DND-41 (cell line): ENCODE measurements around the gene ADK.

Experiments
- CTCF ChIP-seq: IDR thresholded peaks from 2 replicates; pipeline ENCODE4 v1.5.1; 2012; ENCODE audit warnings: borderline replicate concordance, low read length, moderate library complexity, mild to moderate bottlenecking; ENCODE audit not compliant: poor library complexity, severe bottlenecking; ENCODE audit errors: extremely low read depth
- EZH2 ChIP-seq: IDR thresholded peaks from 3 replicates; pipeline ENCODE4 v1.6.1; 2012; ENCODE audit warnings: borderline replicate concordance, low read depth, mild to moderate bottlenecking, moderate library complexity, low read length, inconsistent platforms; ENCODE audit not compliant: severe bottlenecking

GRCh38 chr10:74371696-74372095 is 220.7 kb downstream of the ADK start:
- TF ChIP-seq CTCF (no peak), EZH2 (no peak)
